Measurements from ENCODE around the gene ATP8B2. TPM values are rescaled to one million over a fixed set of nuclear protein-coding genes. Genes with fewer than 3 reads are reported as not detected.

ATP8B2 gene
- total RNA-seq, 1 donor from 2014 or later = 44.2 TPM

- Mint-ChIP-seq H3K4me1 (peaks cover 23% of the 10 kb centered on the region), H3K9me3 (no peaks in the 10 kb centered on the region), H3K4me3 (peak overlapping the region; percentile 99), H3K36me3 (ENCODE audit: low read depth) (no peaks in the 10 kb centered on the region), H3K27me3 (ENCODE audit: low read depth) (peaks cover 39% of the 10 kb centered on the region), H3K27ac (ENCODE audit: unreplicated experiment) (no peak overlapping the region)
- no peak for DNase-seq (ENCODE audit: low read depth, low spot score)
- TF ChIP-seq CTCF (conservative IDR thresholded peaks at IDR 0.05) = no peak
Measured at GRCh38 chr1:154323493-154323892, 1.8 kb upstream of the ATP8B2 start.

GRCh38 chr1:154324241-154324640 lies 1.1 kb upstream of the ATP8B2 start:
- no peak for DNase-seq (ENCODE audit: low read depth, low spot score)
- H3K36me3 Mint-ChIP-seq (ENCODE audit: low read depth) = no peaks in the 10 kb centered on the region
- no peak for TF ChIP-seq CTCF (conservative IDR thresholded peaks at IDR 0.05)
- no peak overlapping the region for H3K27ac Mint-ChIP-seq (ENCODE audit: unreplicated experiment)
- peaks cover 39% of the 10 kb centered on the region for H3K27me3 Mint-ChIP-seq (ENCODE audit: low read depth)
- H3K9me3 Mint-ChIP-seq = no peaks in the 10 kb centered on the region
- H3K4me1 Mint-ChIP-seq = peaks cover 27% of the 10 kb centered on the region
- peak overlapping the region; percentile 99 for H3K4me3 Mint-ChIP-seq

- H3K9me3 Mint-ChIP-seq = no peaks in the 10 kb centered on the region
- peak overlapping the region; percentile 100 for H3K4me3 Mint-ChIP-seq
- peaks cover 33% of the 10 kb centered on the region for H3K27me3 Mint-ChIP-seq (ENCODE audit: low read depth)
- peak; percentile 62 for TF ChIP-seq CTCF (conservative IDR thresholded peaks at IDR 0.05)
- peak overlapping the region; percentile 93 for H3K27ac Mint-ChIP-seq (ENCODE audit: unreplicated experiment)
- peak; percentile 76 for DNase-seq (ENCODE audit: low read depth, low spot score)
- peaks cover 32% of the 10 kb centered on the region for H3K4me1 Mint-ChIP-seq
- no peaks in the 10 kb centered on the region for H3K36me3 Mint-ChIP-seq (ENCODE audit: low read depth)
Measured at GRCh38 chr1:154325583-154326545, 539 bp downstream of the ATP8B2 start.

GRCh38 chr1:154326546-154327465 lies 1.5 kb downstream of the ATP8B2 start:
- H3K27ac Mint-ChIP-seq (ENCODE audit: unreplicated experiment) = peak overlapping the region; percentile 81
- H3K36me3 Mint-ChIP-seq (ENCODE audit: low read depth) = no peaks in the 10 kb centered on the region
- peaks cover 32% of the 10 kb centered on the region for H3K4me1 Mint-ChIP-seq
- H3K27me3 Mint-ChIP-seq (ENCODE audit: low read depth) = peaks cover 24% of the 10 kb centered on the region
- no peak for DNase-seq (ENCODE audit: low read depth, low spot score)
- TF ChIP-seq CTCF (conservative IDR thresholded peaks at IDR 0.05) = peak; percentile 25
- H3K9me3 Mint-ChIP-seq = no peaks in the 10 kb centered on the region
- H3K4me3 Mint-ChIP-seq = peak overlapping the region; percentile 100

Measured in neural crest cell (in vitro differentiated cells).